IPS-18c (cell line): ENCODE measurements around the gene NSG1.

Experiments used
- H3K4me3 ChIP-seq: 2 replicates; pipeline ENCODE4 v1.7.0; 2013; ENCODE audit warnings: low read depth, mild to moderate bottlenecking, low read length, moderate library complexity; ENCODE audit not compliant: insufficient read depth
- H3K9me3 ChIP-seq: one replicate; pipeline ENCODE4 v1.6.1; 2013; ENCODE audit warnings: mild to moderate bottlenecking, low read length, moderate library complexity; ENCODE audit not compliant: control insufficient read depth, insufficient read depth

The NSG1 gene

DNA sequence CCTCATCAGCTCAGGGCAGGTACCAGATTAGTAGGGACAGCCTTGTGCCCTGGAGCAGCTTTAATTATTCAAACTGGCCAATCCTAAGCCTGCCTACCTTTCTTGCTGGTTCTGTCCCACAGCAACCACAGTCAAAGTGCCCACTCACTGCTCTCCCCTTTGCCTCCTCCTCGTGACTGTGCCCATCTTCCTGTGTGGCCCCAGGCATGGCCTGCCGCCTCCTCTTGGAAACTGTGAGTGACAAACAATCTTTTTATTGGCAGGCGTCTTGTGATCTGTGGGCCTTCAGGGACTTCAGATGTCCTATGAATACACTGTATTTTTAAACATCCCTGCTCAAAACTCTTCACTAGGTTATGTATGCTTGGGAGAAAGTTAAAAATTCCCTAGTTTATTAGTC lies 22.8 kb upstream of the NSG1 start:
- no peaks in the 10 kb centered on the region for H3K9me3 ChIP-seq
- H3K4me3 ChIP-seq: no peak overlapping the region

DNA sequence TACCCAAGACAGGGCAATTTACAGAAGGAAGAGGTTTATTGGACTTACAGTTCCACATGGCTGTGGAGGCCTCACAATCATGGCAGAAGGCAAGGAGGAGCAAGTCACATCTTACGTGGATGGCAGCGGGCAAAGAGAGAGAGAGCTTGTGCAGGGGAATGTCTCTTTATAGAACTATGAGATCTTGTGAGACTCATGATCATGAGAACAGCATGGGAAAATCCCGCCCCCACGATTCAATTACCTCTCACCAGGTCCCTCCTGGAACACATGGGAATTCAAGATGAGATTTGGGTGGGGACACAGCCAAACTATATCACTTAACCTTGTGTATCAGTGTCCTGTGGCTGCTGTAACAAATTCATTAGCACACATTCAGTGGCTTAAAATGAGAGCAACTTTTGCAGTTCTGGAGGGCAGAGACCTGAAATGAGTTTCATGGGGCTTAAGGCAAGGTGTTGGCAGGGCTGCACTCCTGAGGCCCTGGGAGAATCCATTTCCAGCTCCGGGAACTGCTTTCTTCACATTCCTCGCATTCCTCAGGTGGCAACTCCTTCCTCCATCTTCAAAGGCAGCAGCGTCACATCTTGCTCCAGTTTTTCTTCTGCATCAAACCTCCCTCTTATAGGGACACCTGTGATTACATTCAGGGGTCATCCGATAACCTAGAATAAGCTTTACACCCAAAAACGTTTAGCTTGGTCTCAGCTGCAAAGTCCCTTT lies 22.3 kb upstream of the NSG1 start:
- Histone ChIP-seq H3K4me3 (no peak overlapping the region), H3K9me3 (no peaks in the 10 kb centered on the region)

DNA sequence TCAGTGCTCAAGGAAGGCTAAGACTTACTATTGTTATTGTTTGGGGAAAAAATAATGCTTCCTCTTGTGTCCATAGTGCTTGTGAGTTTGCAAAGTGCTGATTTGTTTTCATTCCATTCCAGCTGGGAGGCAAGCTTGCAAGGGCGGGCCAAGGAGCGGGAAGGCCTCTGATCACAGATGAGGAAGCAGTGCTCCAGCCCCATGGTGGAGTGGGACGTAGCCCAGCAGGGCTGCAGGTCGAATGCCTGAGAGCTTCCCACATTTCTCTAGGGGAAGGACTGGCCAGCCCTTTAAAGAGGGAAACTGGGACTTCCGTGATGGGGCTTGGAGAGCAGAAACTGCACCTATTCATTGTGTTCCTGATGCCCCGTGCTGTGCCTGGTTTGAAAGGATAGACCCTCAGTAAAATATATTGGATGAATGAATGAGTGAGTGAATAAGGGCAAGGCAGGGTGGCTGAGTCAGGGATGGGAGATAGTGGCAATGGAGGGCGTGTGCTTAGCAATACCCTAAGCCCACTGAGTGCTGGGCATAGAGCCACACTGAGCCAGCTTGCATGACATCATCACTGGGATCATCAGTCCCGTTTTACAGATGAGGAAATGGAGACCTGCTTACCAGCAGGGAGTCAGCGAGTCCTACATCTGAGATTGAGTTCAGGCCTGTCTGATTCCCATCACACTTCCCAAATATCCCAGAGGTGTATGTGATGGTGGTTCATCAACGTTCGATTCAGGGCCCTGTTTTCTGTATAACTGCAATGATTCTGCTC lies 17.9 kb upstream of the NSG1 start:
- Histone ChIP-seq H3K9me3 (peaks cover 2% of the 10 kb centered on the region), H3K4me3 (no peak overlapping the region)

DNA sequence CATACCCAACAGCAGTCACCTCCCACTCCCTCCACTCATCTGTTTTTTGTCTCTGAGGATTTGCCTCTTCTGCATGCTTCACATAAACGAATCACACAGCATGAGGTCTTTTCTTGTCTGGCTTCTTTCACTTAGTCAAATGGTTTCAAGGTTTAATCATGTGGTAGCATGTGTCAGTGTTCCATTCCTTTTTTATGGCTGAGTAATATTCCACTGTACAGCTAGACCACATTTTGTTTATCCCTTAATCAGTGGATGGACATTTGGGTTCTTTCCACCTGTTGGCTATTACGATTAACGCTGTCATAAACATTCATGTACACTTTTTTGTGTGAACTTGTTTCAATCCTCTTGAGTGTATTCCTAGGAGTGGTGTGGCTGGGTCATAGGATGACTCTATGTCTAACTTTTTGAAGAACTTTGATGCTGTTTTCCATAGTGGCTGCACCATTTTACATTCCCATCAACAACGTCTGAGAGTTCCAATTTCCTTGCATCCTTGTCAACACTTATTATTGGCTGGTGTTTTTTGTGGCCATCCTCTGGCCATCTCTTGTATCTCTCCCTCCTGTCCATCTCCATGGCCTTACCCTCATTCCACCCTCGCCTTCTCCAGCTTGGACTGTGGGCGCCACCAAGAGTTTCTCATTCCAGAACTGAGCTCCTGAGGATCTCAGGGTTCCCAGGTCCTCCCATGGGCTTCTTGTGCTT lies 12.4 kb upstream of the NSG1 start:
- H3K9me3 ChIP-seq: peaks cover 2% of the 10 kb centered on the region
- H3K4me3 ChIP-seq: no peak overlapping the region

DNA sequence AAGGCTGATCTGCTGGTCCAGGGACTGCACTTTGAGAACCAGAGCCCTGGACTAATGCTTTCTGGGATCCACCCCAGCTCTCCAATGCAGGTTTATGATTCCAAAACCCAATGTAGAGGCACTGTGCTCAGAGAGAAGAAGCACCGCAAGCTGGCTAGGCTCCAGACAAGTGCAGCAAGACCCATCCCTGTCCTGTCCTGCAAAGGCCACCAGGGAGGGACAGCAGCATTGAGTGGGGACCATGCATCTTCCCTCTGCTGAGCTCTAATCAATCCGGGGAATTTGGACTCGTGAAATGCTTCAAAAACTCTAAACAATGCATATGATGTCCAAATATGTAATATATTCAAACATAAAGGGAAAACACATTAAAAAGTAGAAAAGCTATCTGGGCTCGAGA lies 10.8 kb upstream of the NSG1 start:
- no peak overlapping the region for H3K4me3 ChIP-seq
- H3K9me3 ChIP-seq: peaks cover 2% of the 10 kb centered on the region

DNA sequence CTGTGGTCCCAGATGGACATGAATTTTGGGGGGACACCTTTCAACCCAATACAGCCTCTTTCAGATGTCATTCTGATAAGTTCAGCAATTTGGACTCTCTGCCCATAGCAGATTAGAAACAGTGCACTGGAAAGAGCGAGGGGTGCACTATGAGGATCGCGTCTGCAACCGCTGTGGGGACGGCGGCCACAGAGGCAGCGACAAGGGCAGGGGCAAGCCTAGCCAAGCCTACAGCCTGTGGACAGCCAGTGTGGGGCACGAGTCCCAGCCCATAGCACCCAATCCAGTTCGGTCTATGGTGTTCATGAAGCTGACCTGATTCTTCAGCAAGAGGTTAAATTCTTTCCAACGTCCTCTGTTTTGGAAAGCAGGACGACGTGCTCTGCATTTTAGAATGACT lies 9.7 kb upstream of the NSG1 start:
- no peak overlapping the region for H3K4me3 ChIP-seq
- H3K9me3 ChIP-seq: no peaks in the 10 kb centered on the region

DNA sequence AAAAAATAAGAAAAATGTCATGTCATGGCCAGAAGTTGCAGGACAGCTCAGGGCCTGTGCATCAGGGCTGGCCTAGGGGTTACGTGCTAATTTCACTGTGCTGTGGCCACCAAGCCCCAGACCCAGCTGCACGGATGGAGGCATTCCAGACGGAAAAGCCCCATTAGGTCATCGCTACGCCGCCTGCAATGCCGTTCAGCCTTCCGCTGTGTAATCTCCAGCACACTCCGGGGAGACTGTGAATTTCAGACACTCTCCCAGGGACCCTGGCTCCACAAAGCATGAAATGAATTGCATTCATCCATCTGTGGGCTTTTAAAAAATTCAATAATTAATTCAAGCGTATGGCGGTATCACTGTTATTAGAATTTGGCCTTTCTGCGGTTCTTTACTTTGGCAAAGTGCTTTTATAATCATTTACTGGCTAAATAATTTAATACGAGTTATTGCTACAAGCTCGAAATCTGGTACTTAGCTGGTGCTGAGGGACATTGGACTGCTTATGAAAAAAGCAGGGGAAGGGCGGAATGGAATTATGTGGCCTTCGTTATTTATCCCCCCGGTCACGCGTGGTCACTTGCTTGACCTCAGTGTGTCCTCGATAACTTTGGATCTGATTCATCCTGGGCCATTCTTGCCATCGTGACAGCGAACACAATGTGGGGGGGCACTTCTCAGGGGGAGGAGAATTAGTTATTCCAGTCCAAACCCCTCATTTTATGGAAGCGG lies 9.0 kb upstream of the NSG1 start:
- H3K9me3 ChIP-seq: no peaks in the 10 kb centered on the region
- H3K4me3 ChIP-seq: no peak overlapping the region

DNA sequence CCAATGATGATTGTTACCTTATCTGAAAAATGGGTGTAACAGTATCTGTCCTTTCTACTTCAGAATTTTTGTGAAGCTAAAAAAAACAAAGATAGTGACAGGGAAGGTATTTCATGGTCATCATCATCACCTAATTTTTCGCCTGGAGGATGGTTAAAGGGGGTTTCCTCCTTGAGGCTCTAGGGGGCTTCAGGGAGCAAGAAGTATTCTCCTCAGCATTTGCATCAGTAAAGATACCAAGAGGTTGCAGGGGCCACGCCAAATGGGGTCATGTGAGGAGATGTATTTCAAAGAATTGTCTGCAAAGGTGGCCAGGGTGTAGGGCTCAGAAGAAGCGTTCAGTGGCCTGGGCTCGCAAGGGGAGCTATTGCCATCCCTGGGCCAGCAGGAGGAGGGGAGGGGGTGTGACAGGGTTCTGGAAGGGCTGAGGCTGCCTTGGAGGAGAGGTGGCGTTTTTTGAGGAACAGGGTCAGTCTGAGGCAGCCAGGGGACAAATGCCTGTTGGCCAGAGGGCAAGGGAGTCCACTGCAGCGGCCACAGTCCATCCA lies 7.3 kb upstream of the NSG1 start:
- no peaks in the 10 kb centered on the region for H3K9me3 ChIP-seq
- no peak overlapping the region for H3K4me3 ChIP-seq

DNA sequence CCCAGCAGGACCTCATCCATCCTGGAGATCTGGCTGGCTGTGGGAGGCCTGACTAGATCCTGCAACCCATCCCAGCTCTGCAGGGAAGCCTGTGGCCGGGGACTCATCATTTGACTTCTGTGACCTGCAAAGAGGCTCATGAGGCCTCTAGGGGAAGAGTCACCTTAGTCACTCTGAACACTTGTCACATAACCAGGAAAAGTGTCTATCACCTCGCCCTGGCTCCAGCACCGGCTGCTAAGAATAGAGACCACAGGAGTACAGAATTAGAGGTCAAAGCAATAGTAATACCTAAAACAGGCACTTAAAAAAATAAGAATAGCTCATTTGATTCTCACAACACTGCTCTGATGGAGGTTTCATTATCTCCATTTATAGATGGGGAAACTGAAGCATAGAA lies 3.8 kb upstream of the NSG1 start:
- H3K9me3 ChIP-seq: no peaks in the 10 kb centered on the region
- no peak overlapping the region for H3K4me3 ChIP-seq

DNA sequence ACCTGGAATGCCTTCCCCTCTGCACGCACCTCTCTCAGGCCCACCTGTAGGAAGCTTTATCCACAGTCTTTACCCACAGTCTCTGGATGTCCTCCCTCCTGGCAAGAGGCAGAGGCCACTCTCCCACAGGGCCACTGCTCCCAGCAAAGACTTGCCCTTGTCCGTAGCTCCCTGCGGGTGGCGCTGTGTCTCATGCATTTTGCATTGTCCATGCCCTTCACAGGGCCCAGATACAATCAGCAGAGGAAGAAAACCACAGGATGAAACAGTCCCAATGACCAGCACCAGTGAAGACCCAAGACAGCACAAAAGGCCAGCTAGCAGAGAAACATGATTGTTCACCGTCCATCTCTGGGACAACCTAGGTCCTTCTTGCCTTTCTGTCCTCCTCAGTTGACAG lies 2.1 kb upstream of the NSG1 start:
- no peak overlapping the region for H3K4me3 ChIP-seq
- H3K9me3 ChIP-seq: no peaks in the 10 kb centered on the region

DNA sequence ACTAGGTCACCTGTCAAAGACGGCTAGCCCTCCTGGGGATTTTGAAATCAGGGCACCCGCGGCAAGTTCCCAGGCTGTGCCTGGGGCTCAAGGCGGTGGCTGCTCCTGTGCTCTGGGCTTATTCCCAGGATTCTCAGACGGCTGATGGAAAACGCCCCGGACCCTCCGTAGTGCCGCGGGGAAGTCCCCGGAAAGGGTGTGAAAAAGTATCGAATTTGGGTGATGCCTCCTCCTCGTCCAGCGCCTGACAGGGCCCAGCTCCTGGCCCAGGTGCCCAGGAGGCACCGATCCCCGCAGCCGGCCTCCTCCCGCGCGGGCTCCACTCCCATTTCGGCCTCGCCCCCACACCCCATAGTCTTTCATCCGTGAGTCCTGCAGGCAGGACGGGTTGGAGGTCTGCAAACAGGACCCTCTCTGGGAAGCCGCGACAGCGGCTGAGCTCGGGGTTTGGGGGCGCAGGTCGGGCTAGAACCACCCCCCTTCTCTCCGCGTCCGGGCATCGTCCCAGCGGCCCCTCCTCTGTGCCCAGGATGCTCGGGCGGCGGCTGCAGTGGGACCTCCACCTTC lies 1.1 kb upstream of the NSG1 start:
- no peaks in the 10 kb centered on the region for H3K9me3 ChIP-seq
- H3K4me3 ChIP-seq: peak overlapping the region; percentile 77

DNA sequence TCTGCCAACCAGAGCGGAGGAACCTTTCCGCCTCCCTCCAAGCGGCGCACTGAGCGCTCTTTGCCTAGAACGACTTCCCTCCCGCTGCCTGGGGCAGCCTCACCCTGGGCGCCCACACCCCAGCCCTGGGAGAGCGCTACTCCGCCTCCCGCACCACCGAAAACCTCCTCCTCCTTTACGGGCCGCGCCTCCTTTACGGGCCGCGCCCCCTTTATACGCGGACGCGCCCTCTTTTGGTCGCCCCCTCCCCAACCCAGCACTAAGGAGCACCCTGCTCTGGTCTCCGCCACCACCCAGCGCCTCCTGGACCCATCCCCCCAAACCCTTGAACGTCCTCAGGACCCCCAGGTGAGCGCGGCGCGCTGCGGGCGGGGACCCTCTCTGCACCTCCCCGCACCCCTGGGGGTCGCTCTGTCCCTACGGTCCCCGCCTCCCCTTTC lies 586 bp upstream of the NSG1 start:
- peak overlapping the region; percentile 77 for H3K4me3 ChIP-seq

DNA sequence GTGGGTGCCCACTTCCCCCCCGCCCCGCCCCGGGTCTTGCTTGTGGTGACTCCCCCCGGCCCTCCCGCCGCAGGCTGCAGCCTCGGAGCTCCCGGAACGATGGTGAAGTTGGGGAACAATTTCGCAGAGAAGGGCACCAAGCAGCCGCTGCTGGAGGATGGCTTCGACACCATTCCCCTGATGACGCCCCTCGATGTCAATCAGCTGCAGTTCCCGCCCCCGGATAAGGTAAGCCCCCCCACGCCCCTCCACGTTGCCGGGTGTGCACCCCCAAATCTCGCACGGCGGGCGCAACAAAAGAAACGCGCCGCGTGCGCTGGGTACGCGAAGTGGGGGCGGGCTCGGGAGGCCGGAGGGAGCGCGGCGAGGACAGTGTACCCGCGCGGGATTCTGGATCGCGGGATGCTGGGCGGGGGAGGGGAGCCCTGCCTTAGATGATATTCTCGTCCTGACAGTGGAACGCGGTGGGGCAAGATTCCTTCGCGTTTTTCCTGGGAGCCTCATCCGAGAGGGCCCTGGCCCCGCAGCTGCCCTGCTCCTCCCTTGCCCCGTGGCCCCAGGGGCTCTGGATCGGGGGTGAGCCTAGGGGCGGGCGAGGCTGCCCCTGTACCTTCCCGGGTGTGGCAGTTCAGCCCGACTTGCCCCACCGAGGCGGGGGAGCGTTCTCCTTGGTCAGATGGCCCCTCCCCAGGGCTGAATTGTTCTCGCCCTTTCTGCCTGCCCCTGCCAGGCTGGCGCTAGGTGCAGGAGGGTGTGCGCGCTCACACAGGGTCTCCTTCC lies 819 bp downstream of the NSG1 start:
- H3K4me3 ChIP-seq: peak overlapping the region; percentile 77
- H3K9me3 ChIP-seq: no peaks in the 10 kb centered on the region

More for the DNA sequence above, 586 bp upstream of the NSG1 start:
- H3K9me3 ChIP-seq: no peaks in the 10 kb centered on the region

DNA sequence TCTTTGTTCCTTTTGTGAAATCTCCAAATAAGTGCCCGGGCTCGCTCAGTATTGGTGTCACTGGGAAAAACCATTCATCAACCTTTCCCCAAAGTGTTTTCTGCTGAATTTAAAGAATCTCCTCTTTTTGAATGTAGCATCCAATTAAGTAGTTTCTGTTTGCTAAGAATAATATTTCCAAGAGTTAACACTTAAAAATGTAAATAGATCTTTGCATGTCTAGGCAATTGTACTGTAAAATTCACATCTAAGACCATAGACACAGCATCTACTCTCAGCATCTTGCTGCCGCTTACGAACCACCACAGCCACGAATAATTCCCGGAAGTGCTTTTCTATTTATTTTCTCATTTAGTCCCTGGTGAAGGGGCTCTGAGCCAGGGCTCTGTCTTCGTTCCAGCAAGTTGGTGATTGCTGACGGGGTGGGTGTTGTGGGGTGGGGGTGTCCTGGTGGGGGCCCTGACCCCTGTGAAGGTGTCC lies 1.4 kb downstream of the NSG1 start:
- H3K9me3 ChIP-seq: no peaks in the 10 kb centered on the region
- peak overlapping the region; percentile 77; the same call in 1 of the 2 replicates for H3K4me3 ChIP-seq

DNA sequence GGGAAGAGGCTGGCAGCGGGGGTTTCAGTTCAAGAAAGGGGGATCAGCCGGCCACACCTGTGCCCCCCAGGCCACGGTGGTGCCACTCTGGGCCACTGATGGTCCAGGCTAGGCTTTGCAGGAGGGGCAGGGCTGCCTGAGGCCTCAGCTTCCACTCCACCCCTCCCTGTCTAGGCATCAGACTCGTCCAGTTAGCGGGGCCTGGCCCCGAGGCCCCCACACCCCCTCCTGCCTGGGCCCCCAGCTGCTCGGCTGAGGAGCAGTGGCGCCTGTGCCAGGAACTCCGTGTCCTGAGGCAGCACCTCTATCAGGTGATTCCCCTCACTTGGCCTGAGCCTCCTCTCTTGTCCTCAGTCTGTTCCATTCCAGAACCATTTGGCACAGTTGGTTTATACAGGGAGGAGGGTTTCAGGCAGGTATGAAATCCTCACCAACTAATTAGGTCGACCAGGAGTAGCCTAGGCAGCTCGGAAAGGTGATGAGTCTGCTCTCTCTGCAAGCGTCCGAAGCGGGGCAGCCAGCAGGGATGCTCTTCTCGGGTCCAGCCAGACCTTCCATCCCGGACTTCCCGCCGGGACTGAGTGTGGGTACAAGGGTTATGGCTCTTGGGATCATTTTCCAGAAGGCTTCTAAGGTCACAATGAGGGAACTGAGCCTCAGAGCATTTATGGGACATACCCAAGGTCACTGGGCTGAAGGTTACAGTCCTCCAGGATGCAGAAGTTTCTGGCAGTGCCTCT lies 2.1 kb downstream of the NSG1 start:
- Histone ChIP-seq H3K9me3 (peaks cover 2% of the 10 kb centered on the region), H3K4me3 (no peak overlapping the region)
